Measurements from ENCODE around the gene C4B.

The C4B gene

DNA sequence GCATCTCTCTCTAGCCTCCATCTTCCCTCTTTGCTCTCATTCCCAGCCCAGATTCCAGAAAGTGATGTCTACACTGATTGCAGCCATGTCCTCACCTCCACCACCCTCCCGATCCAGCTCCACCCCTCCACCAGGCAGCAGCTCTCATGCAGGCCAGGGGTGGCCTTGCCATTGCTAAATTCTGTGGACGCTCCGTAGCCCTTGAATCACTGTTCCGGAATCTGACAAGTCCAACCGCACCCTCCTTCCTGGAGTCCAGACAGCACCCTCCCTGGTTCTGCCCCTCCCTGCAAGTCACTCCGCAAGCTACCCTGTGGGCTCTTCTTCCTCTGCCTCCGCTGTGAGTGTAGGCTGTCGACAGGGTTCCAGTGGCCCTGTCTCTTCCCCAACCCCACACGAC lies 68.3 kb downstream of the C4B start:
- no peak for DNase-seq (ENCODE audit: low spot score)

DNA sequence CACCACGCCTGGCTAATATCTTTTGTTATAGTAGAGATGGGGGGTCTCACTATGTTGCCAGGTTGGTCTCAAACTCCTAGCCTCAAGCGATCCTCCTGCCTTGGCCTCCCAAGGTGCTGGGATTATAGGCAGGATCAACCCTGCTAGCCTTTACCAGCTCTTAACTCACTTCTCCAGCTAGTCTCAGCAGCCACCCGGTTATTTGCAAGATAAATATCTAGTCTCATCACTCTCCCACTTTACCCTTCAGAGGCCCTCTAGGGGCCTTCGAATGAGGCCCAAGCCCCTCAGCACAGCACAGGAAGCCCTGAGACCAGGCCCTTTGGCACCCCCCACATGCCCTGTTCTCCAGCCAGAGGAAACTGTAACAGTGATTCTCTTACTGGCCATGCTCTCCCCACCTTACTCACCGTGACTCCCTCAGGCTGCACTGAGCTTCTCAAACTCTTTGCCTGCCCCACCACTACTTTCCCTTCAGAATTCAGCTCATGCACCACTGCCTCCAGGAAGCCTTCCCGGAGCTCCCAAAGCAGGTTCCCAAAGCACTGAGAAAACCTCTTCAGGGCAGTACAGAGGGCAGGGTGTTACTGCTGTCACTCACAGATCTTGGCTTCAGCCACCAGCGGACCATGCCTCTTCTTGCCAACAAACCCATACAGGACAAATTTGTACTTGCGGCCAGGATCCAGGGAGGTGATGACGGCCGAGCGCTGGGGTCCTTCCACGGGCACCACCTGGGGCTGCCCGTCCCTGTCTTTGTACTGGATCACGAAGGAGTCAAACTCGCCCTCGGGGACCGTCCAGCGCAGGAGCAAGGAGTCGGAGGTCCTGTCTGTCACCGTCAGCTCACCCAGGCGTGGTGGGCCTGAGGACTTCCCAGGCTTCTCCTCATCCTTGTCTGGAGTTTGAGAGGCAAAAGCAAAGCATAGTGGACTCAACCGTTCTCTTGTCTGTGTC lies 69.5 kb downstream of the C4B start:
- no peak for DNase-seq (ENCODE audit: low spot score)

DNA sequence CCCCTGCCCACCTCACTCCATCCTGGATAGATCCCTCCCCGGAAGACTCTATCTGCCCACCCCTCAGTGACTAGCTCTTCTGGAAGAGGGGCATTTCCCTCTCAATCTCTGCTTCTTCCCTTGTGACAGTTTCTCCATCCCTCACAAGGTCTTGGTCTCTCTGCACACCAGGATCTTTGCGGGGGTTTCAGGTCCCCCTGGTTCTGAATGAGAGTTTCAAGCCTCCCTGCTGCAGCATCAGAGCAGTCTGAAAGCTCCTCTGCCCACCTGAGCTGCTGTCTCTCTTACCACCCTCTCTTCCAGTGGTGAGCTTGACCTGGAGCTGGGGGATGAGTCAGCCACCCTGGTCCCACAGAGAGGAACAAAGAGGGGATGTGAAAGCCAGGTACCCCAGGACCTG lies 70.2 kb downstream of the C4B start:
- DNase-seq (ENCODE audit: low spot score), result no peak

Measured in CD4-positive, alpha-beta T cell treated with Interleukin-15 for 4 hours (primary cell).